Right ventricle myocardium superior (tissue), 1 donor: ENCODE data around the gene ITGA11. TPM values are rescaled to one million over a fixed set of nuclear protein-coding genes. Genes with fewer than 3 reads are reported as not detected.

Experiments used
- ATAC-seq: fragments of 200-7000 bp; cut with Tn5 transposase; one replicate; pipeline ENCODE4 v1.9.1; 2020; ENCODE audit warnings: mild to moderate bottlenecking; ENCODE audit not compliant: poor library complexity
- DNase-seq: peaks from one replicate; pipeline ENCODE4 v3.0.0-alpha.2; 2020
- intact Hi-C: fragments of 100-400 bp; cut with DNase I; formaldehyde crosslinking; loops from one replicate; pipeline ENCODE4 v1.11.2; 2022
- total RNA-seq: library from RNA; stranded (reverse); fragmentation: NEBNext Ultra II Directional; extraction: Animal tissue kit (Norgen Biotek cat#: 25700); gene quantifications from one replicate; pipeline ENCODE4 v1.2.1, GENCODE V29; 2021
- donor health status: DM: no; HTN: yes; CAD: no; lungs with severe emphysema.

Gene ITGA11
- total RNA-seq, 1 donor from 2014 or later, result 32.2 TPM

DNA sequence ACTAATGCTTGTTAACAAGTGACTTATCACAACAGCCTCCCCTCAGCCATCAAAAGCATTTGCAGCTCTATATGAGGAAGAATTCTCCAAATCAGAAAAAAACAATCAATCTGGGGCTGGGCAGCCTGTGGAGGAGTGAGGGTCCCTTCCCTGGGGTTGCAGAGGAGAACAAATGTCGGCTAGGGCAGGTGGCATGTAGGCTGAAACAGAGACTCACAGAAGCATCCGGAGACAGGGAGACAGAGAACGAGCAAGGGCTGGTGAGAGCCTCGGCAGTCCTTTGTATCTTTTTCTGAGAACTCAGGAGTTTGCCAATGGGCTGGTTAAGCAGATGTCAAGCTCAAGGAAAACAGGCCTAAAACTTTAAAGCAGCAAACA is 15.8 kb downstream of the ITGA11 start:
- intact Hi-C loops, result no loop called here
- DNase-seq, result no peak
- no peak for ATAC-seq

DNA sequence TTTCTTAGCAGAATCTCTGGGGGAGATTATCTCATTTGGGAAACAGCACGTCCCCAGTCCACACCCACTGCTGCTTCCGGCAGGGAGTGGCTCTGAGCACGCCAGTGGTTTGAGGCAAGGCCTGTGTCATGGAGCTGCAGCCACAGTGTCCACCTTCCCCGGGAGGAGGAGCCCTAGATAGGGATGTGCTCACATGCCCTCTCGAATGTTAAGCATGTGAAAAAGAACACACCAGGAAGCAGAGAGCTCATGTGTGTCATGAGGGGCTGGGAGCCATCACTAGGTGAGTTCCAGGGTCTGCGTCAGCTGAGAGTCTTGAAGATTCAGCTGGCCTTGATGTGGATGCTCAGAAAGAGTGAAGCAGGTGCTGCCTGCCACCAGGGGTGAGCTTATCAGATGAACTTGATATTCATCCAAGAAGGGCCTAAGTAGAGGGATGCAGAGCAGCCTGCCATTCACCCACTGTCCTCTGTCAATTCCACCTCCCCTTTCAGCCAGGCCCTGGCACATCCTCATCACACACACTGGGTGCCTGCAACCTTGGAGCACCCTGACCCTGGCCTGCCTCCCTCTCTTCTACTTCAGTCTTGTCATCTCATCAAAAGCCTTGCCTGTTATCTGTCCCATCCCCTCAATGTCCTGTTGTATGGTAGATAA is 16.3 kb downstream of the ITGA11 start:
- DNase-seq, result peak; percentile 67
- intact Hi-C loops, result no loop called here

DNA sequence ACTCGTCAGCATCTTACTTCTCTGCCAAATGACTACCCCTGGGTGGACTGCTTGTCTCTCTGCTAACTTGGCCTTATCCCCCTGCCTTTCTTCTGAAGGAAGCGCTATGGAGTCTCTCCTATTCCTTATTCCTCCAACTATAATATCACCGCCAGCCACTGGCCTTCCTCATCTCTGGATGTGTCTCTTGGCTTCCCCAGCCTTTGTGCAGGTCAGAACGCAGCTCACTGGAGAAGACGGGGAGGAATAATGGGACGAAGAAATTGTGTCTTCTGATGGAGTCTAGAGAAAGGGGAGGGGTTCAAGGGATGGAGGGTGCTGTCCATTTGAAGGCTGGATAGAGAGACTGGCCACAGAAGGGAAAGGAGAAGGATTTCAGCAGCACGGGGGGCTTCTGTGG is 16.9 kb downstream of the ITGA11 start:
- ATAC-seq (no peak), DNase-seq (no peak)
- intact Hi-C loops, result no loop called here

More for the DNA sequence above, 16.3 kb downstream of the ITGA11 start:
- peak; percentile 51 for ATAC-seq

DNA sequence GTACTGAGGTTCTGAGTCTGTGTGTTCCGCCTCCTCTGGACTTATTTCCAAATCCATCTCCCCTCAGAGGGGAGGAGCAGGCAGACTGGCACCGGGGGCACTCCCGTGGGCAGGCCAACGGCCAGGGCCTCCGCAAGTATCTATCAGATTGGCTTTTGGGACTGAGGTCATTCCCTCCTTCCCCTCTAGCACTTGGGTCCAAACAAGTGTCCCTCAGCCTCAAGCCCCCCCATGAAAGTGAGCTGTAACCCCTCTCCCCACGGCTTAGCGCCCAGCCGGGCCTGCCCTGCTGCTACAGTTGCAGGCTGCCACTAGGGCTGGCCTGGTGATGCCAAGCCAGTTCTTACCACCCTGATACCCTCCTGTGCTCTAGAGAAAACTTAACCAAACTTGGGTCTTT is 17.4 kb downstream of the ITGA11 start:
- intact Hi-C loops, result no loop called here
- DNase-seq (no peak), ATAC-seq (no peak)

DNA sequence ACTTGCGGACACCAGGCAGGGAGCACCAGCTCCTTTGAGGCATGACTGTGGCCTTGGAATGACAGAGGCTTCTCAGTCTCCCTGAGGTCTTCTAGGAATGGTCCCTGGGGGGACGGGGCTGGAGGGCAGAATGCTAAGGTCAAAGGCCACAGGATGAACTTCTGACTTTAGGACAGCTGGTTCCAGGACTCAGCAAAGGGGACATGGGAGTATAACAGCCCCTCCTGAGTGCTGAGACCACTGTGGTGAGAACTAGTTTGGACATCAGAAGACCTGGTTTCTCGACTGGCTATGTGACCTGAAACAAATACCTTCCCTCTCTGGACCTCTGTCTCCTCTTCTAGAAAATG is 17.8 kb downstream of the ITGA11 start:
- intact Hi-C loops, result no loop called here
- no peak for DNase-seq
- no peak for ATAC-seq

DNA sequence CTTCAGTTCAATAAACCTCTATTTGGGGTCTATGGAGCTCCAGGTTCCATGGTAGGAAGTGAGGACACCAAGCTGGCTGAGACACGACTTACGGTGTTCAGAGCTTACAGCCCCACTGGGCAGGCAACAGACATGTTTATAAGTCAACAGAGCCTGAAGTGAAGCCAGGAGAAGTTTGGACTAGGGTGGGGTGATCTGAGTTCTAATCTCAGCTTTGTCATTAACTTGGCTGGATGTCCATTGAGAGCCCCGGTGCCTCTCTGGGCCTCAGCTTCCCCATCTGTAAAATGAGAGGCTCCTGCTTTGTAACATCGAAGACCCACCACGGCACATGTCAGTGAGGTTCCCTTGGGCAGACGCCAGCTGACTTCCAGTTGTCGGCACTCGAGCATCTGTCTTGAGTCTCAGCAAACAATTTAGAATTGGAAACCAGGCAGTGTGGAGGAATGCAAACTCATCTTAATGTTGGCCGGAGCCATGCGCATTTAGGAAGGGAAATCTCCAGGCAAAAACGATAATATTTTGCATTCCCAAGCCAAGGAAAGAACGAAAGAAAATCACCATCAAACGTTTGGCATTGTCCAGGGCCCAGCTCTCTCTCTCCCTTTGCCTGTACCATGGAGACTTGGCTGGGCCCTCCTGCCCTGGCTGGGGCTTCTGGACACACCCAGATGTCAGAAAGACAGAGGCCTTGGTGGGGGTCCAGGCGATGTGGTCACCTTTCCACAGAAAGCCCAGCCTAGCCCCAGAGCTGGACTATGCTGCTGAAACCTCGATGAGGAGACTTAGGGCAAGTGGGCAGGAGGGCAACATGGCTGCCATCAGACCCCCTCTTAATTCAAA is 18.4 kb downstream of the ITGA11 start:
- peak; percentile 17 for ATAC-seq
- peak; percentile 69 for DNase-seq
- intact Hi-C loops, result no loop called here

DNA sequence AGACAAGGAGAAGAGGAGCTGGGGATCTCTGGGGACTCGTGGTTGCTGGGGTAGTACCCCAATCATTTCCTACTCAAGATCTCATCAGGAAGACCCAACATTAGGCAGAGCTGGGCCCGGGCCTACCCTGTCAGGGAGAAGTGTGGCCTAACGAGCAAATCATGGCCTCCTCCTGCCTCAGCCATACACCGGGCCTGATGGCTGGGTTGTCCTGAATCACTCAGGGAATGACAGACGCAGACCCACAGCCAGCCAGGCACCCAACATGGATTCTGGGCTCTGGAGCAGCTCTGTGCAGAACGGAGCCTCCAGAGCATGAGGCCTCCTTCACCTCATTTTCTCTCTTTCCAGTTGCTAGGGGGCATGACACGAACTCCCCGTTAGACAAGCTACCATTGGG is 19.7 kb downstream of the ITGA11 start:
- no peak for DNase-seq
- no peak for ATAC-seq
- intact Hi-C loops, result no loop called here

DNA sequence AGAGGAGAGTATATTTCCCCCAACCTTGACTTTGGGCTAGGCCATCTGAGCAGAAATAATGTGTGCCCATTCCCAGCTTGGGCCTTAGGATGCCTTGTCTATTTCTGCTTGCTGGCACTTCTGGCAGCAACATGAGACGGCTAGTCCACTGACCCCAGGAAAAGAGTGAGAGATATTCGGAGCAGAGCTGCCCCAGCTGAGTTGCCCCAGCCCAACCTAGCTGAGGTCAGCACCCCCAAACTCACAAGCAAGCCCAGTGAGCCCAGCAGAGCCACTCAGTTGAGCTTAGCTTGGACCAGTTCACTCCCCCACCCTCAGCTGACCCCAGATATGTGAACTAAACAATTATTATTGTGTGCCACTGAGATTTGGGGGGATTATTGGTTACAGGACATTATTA is 20.2 kb downstream of the ITGA11 start:
- DNase-seq (no peak), ATAC-seq (no peak)
- intact Hi-C loops, result no loop called here

DNA sequence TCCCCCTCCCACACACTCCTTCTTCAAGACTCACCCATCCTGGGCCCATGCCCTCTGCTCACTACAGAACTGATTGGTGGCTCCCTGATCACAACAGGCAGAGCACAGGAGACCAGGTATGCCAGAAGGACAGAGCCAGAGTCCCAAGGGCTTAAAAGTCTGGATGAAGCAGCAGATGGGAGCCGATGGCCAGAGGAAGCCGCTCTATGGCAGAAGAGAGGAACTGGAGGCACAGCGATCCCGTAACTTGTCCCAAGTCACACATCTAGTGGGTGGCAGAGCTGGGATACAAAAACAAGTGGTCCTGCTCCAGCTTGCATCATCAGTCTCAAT is 20.7 kb downstream of the ITGA11 start:
- no peak for ATAC-seq
- intact Hi-C loops, result no loop called here
- DNase-seq, result no peak

DNA sequence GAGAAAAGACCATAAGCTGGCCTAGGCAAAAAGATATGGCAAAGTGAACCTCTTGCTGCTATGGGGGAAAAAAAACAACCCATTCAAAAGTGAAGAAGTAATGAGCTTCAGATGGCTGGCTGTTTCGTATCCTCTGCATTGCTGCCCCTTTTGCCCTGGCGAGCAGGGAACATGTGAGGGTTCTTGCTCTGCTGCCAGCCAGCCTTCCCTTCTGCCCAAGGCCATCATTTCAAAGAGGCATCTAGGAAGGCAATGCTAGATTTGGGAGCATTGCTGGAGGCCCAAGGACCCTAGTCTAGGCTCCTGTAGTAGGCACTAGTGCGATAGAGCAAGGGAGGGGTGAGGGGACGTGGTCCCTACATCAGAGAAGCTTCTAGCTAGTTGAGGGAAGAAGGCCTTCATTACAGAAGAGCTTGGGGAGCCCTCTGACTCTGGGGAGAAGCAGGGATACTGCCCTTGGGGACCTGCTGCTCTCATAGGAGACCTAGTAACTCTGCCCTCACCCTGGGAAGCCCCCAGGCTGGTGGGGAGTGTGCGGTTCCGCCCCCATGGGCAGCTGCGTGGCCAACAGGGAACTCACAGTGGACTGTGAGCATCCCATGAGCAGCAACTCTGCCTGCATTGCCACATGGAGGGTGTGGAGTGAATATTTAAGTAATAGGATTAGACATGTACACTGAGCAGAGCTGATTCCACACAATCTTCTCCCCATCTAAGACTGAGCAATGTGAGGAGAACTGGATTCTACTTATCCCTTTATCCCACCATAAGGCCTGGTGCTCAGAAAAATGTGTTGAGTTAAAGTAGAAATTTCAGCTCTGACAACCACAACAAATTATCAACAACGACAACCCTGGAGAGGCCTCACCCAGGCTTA is 21.3 kb downstream of the ITGA11 start:
- intact Hi-C loops, result no loop called here

DNA sequence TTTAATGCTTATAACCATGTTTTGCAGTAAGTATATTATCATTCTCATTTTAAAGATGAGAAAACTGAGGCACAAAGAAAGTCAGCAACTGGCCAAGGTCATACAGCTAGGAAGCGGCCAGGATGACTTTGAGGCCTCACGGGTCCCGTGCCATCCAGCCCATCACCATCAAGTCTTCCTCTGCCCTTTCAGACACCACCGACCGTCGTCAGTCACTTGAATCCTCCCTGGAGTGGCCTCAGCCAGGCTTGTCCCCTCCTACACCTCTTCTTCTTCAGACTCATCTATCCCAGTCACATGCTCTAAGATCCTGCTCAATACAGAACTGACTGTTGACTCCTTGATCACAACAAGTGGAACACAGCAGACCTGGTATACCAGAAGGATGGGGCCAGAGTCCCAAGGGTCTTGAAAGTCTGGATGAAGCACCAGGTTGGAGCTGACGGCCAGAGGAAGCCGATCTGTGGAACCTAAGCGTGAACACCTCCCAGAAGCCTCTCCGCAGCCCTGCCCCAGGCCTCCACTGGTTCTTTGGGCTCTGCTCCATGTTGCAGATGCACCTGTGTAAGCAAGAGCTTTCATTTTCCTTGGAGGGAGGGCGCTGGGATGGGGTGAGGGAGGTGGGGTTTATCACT is 22.1 kb downstream of the ITGA11 start:
- intact Hi-C loops, result no loop called here
- ATAC-seq (no peak), DNase-seq (no peak)

More for the DNA sequence above, 21.3 kb downstream of the ITGA11 start:
- ATAC-seq, result no peak
- DNase-seq, result no peak

DNA sequence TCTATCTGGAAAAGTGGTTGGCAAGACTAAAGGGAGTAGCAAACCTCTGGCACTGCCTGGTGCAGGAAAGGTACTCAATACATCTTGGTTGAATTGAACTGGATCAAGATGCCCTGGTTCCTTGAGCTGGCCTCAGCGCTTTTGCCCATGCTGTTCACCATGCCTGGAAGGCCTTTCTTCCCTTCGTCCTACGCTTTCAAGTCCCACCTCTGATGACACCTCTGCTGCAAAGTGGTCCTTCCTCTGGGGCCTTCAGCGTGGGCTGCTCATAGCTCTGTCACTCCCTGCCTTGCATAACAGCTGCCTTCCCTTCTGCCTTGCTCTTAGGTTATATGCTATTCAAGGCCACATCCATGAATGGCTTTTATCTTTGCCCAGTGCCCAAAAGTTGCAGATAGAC is 23.0 kb downstream of the ITGA11 start:
- no peak for DNase-seq
- no peak for ATAC-seq
- intact Hi-C loops, result no loop called here

DNA sequence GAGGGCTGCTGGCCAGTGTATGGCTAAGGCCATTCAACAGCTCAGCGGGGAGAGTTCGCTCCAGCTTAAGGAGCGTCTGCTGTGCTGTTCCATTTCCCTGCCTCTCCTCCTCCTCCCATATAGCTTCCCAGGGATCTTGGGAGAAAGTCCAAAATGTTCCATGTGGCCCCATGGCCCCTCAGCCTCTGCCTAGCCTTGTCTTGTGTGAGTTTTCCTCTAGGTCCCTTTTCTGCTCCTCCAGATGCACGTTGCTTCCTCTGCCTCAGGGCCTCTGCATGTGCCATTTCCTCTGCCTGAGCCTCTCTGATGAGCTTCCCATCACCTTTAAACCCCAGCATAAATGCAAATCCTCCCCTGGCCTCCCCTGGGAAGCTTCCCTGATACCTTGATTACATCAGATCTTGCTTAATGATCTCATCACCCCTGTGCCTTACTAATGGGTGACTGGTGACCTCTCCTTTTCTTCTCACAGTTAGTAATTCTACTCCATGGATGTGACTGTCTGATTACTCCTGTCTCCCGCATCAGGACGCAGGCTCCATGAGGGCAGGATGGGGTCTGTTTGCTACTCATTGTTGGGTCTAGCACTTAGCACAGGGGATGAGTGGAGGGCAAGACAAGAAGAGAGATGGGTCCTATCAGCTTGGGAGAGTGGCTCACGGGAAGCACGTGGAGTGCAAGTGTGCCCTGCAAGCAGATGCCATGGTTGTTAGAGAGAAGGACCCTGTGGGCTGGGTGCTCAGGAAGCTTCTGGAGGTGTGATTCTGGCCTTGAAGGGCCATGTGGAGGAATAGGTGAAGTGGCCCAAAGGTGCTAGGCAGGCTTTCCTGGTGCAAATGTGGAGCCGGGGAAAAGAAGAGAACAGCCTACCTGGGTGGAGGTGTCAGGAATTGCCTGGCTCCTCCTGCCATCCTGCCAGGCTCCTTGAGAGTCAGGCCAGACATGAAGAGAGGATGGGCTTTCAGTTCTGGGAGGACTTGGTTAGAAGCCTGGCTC is 23.8 kb downstream of the ITGA11 start:
- intact Hi-C loops, result no loop called here
- ATAC-seq (no peak), DNase-seq (no peak)

DNA sequence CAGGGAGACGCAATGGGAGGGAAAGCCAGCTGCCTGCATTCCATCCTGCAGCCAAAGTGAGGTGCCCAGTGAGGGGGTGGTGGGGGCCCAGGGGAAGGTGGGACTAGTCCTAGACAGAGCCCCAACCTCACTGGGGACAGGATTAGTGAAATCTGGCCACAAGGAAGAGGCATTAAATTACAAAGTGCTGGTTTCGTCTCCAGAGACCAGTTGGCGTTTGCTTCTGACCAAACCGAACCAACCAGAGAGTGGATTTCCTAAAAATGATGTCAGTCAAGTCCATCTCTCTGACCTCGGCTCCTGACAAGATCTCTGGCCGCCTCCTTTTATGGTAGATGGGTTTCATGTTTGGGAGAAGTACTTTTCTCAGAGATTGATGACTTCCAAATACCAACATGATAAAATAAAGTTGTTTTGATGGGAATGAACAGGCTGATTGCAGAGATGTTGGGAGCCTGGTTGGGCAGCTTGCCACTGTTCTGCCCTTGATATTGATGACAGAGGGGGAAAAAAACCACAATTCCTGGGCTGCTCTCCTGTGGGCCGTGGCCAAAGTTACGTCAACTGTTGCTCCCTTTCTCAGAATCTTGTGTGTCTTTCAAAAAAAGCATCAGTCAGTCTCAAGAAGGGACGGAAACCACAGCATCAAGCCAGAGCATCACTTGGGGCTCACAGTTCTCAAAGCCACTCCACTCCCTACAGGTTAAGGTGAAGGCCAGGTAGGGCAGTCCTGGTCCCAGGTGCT is 24.6 kb downstream of the ITGA11 start:
- intact Hi-C loops, result no loop called here
- ATAC-seq (no peak), DNase-seq (no peak)

DNA sequence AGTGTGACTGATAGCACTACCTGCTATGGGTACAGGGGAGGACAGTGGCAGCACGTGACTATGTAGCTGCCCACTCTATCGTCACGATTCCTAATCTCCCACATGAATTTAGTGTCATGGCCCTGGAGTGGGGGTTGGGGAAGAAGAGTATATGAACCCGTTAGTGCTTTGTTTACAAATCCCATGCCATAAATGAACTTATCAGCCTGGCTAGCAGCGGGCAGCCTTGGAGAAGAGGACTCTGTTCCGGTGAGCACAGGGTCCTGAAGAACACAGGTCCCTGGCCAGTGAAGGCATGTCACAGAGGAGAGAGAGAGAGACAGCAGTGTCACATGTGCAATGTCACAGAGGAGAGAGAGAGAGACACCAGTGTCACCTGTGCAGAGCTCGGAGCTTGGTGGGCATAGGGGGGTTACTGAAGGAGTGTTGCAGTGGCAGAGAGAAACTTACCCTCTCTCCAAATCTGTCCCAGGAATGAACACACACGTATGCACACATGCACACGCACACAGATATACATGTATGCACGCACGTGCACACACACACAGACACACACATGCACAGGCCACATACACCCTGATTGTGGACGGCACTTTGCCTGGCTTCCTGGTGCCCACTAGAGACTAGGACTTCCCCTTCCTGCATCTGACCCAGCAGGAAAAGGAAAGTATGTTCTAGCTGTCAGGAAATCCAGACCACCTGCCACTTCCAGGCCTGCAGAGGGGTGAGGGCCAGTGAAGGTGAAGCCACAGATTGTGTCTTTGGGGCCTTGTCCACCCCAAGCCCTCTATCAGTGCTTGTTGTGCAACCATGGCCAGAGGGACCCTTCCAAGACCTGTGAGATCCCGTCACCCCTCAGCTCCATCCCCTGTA is 26.3 kb downstream of the ITGA11 start:
- intact Hi-C loops, result no loop called here
- ATAC-seq (no peak), DNase-seq (no peak)

DNA sequence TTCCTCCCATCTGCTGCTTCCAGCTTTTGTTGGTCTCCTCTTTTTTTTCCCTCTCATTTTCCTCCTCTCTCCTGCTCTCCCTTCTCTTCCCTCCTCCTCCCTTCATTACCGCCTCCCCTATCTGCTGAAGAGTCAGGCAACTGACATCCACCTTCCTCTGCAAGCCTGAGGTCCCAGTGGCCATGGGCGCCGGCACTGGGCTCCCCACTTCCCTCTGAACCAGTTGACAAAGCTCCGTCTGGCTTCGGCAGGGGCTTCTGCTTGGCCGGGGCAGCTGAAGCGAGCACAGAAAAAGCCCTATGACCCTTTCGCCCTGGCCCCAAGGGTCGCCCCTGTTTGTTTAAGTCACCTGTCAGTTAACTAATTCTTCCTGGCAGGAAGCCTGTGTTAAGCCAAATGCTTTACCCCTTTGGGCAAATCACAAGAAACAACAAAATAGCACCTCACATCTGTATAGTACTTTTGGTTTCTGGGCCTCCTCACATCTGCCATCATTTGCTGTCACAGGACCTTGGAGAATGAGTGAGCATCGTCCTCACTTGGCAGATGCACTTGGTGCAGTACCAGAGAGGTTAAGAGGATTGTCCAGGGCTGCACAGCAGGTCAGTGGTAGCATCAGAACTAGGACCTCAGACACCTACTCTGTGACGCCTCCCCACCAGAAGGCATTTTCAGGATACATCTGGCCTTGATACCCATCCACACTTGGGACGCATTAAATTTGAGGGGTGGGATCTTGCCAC is 27.7 kb downstream of the ITGA11 start:
- ATAC-seq (no peak), DNase-seq (no peak)

More for the DNA sequence above, 27.7 kb downstream of the ITGA11 start:
- intact Hi-C loops, result no loop called here
